Neuronal stem cell (in vitro differentiated cells): ENCODE data around the gene ANP32B.

Experiments
- DNase-seq: peaks from one replicate; pipeline ENCODE4 v3.0.0-alpha.2; 2013; ENCODE audit warnings: low spot score
- H2AFZ ChIP-seq: one replicate; pipeline ENCODE4 v1.6.1; 2013; ENCODE audit warnings: mild to moderate bottlenecking, low read length, inconsistent platforms
- H2AK5ac ChIP-seq: 2 replicates; pipeline ENCODE4 v1.6.1; 2013; ENCODE audit warnings: low read depth, mild to moderate bottlenecking, inconsistent platforms, low read length, moderate library complexity, mixed read lengths
- H2BK120ac ChIP-seq: 2 replicates; pipeline ENCODE4 v1.6.1; 2013; ENCODE audit warnings: low read depth, mild to moderate bottlenecking, inconsistent platforms, low read length, moderate library complexity, mixed read lengths
- H2BK12ac ChIP-seq: one replicate; pipeline ENCODE4 v1.6.1; 2013; ENCODE audit warnings: low read length, inconsistent platforms
- H2BK15ac ChIP-seq: 2 replicates; pipeline ENCODE4 v1.6.1; 2013; ENCODE audit warnings: mild to moderate bottlenecking, low read length, inconsistent platforms, mixed read lengths
- H2BK5ac ChIP-seq: one replicate; pipeline ENCODE4 v1.6.1; 2013; ENCODE audit warnings: inconsistent platforms, mild to moderate bottlenecking, low read length, moderate library complexity
- H3K14ac ChIP-seq: one replicate; pipeline ENCODE4 v1.6.1; 2013; ENCODE audit warnings: low read length, inconsistent platforms
- H3K18ac ChIP-seq: 2 replicates; pipeline ENCODE4 v1.6.1; 2013; ENCODE audit warnings: low read length, inconsistent platforms
- H3K23ac ChIP-seq: 2 replicates; pipeline ENCODE4 v1.6.1; 2013; ENCODE audit warnings: low read depth, mild to moderate bottlenecking, mixed read lengths, low read length, inconsistent platforms; ENCODE audit not compliant: poor library complexity
- H3K27ac ChIP-seq: replicated peaks from 3 replicates; pipeline ENCODE4 v1.5.1; 2013; ENCODE audit warnings: low read length, inconsistent platforms
- H3K27me3 ChIP-seq, 3 experiments: 2 replicates each; pipeline ENCODE4 v1.6.1; 2013; ENCODE audit warnings: low read length in 3 of 3, mild to moderate bottlenecking in 2 of 3, inconsistent platforms in 1 of 3, low read depth in 1 of 3, mixed read lengths in 1 of 3, moderate library complexity in 1 of 3; ENCODE audit not compliant: control insufficient read depth in 3 of 3, insufficient read depth in 3 of 3
- H3K36me3 ChIP-seq, 2 donors: replicated peaks in 1 of 2; 2 replicates each; pipeline ENCODE4 v1.6.1; 2013; ENCODE audit warnings: low read length in 2 of 2; ENCODE audit not compliant: control insufficient read depth in 2 of 2, insufficient read depth in 2 of 2
- H3K4ac ChIP-seq: 2 replicates; pipeline ENCODE4 v1.6.1; 2013; ENCODE audit warnings: inconsistent platforms, mild to moderate bottlenecking, low read length, moderate library complexity
- H3K4me1 ChIP-seq, 2 donors: 1 replicate in 1 of 2; 2 replicates in 1 of 2; pipeline ENCODE4 v1.6.1; 2013; ENCODE audit warnings: low read length in 2 of 2, low read depth in 1 of 2; ENCODE audit not compliant: control insufficient read depth in 2 of 2, insufficient read depth in 1 of 2
- H3K4me2 ChIP-seq: one replicate; pipeline ENCODE4 v1.6.1; 2013; ENCODE audit warnings: mild to moderate bottlenecking, low read length, inconsistent platforms; ENCODE audit not compliant: insufficient read depth, poor library complexity, severe bottlenecking
- H3K4me3 ChIP-seq, 2 donors: 2 replicates each; pipeline ENCODE4 v1.5.1; 2013; ENCODE audit warnings: low read length in 2 of 2, mild to moderate bottlenecking in 2 of 2, inconsistent platforms in 1 of 2, moderate library complexity in 1 of 2
- H3K79me1 ChIP-seq: one replicate; pipeline ENCODE4 v1.6.1; 2013; ENCODE audit warnings: low read depth, mild to moderate bottlenecking, inconsistent platforms, low read length, moderate library complexity
- H3K9ac ChIP-seq: one replicate; pipeline ENCODE4 v1.6.1; 2013; ENCODE audit warnings: mild to moderate bottlenecking, low read depth, low read length, inconsistent platforms; ENCODE audit not compliant: poor library complexity
- H3K9me3 ChIP-seq, 2 donors: replicated peaks in 1 of 2; 2 replicates each; pipeline versions ENCODE3 to v1.6.1; 2013; ENCODE audit warnings: low read length in 2 of 2, mild to moderate bottlenecking in 2 of 2, inconsistent platforms in 1 of 2, low read depth in 1 of 2, mixed read lengths in 1 of 2, moderate library complexity in 1 of 2; ENCODE audit not compliant: control insufficient read depth in 2 of 2, insufficient read depth in 1 of 2
- H4K8ac ChIP-seq: one replicate; pipeline ENCODE4 v1.6.1; 2013; ENCODE audit warnings: low read depth, mild to moderate bottlenecking, inconsistent platforms, low read length, moderate library complexity
- H4K91ac ChIP-seq: one replicate; pipeline ENCODE4 v1.6.1; 2013; ENCODE audit warnings: low read length, low read depth, mild to moderate bottlenecking, inconsistent platforms; ENCODE audit not compliant: poor library complexity
- WGBS, 2 donors: extraction: QIAGEN DNeasy Blood & Tissue Kit; methylation state at CpG; one replicate each; pipeline ENCODE4 v1.1.7; 2013; ENCODE audit warnings: missing lambda C conversion rate in 2 of 2, mixed read lengths in 1 of 2; ENCODE audit not compliant: insufficient read length in 2 of 2, insufficient replicate concordance in 1 of 2; ENCODE audit errors: extremely low coverage in 2 of 2; 5-methylcytosine and 5-hydroxymethylcytosine counted together

The ANP32B gene

DNA sequence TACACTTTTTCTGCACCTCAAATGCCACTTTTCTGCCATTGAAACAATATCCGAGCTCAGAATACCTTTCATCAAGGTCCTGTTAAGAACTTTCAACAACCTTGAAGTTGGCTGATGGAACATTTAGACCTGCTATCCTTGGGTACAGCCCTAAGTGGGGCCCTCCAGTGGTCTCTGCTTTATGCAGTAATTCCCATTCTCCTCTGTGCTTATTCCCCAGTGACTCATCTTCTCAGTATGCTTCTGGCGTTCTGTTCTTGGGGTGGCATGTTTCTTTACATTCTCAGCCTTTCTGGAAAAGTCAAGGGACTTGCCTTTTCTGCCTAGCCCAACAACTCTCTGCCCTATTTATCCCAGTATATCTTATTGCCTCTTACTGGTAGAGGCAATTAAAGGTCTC is 7.1 kb downstream of the ANP32B start:
- Histone ChIP-seq H2BK12ac (no peak overlapping the region), H3K4me2 (no peak overlapping the region), H3K27ac (no peak overlapping the region), H3K14ac (no peak overlapping the region), H3K23ac (no peak overlapping the region), H2AFZ (no peak overlapping the region), H3K4me3 (no peak overlapping the region), H3K36me3 (peaks cover 2 to 51% of the 10 kb centered on the region in 2 donors), H3K4ac (no peak overlapping the region), H4K8ac (no peak overlapping the region), H3K9ac (no peak overlapping the region), H3K18ac (no peak overlapping the region), H4K91ac (no peak overlapping the region), H3K9me3 (peaks cover 0 to 3% of the 10 kb centered on the region in 2 donors), H3K27me3 (peaks cover 0 to 1% (median 0%) of the 10 kb centered on the region in 3 experiments), H2AK5ac (no peak overlapping the region), H2BK120ac (no peak overlapping the region), H3K4me1 (no peaks in the 10 kb centered on the region), H2BK5ac (no peak overlapping the region), H2BK15ac (no peak overlapping the region), H3K79me1 (peaks cover 2% of the 10 kb centered on the region)
- DNase-seq: no peak
- no CpG with 5 or more reads among the region's 2 CpGs for WGBS, 2 donors

DNA sequence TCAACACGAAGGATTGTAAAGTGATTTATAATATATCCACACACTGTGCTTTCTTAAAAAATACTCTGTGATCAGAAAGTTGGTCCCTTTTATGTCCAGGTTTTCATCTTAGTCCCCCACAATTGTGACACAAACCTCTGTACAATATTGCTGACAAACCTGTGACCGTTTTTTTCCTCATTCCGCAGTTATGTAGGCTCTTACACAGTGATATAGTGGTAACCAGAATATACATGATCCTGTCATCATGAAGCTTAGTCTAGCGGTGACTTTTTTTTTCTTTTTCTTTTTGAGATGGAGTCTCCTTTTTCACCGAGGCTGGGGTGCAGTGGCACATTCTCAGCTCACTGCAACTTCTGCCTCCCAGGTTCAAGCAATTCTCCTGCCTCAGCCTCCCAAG is 8.7 kb downstream of the ANP32B start:
- Histone ChIP-seq H4K91ac (no peak overlapping the region), H4K8ac (no peak overlapping the region), H3K36me3 (peaks cover 2 to 55% of the 10 kb centered on the region in 2 donors), H2BK12ac (no peak overlapping the region), H3K9me3 (no peaks in the 10 kb centered on the region), H3K4ac (no peak overlapping the region), H2BK5ac (no peak overlapping the region), H3K79me1 (no peaks in the 10 kb centered on the region), H2BK120ac (no peak overlapping the region), H2AK5ac (no peak overlapping the region), H3K27me3 (no peaks in the 10 kb centered on the region), H2AFZ (no peak overlapping the region), H3K27ac (no peak overlapping the region), H3K4me1 (no peaks in the 10 kb centered on the region), H2BK15ac (no peak overlapping the region), H3K9ac (no peak overlapping the region), H3K4me2 (no peak overlapping the region), H3K18ac (no peak overlapping the region), H3K14ac (no peak overlapping the region), H3K23ac (no peak overlapping the region), H3K4me3 (no peak overlapping the region)
- no CpG with 5 or more reads among the region's 5 CpGs for WGBS, 2 donors
- no peak for DNase-seq

DNA sequence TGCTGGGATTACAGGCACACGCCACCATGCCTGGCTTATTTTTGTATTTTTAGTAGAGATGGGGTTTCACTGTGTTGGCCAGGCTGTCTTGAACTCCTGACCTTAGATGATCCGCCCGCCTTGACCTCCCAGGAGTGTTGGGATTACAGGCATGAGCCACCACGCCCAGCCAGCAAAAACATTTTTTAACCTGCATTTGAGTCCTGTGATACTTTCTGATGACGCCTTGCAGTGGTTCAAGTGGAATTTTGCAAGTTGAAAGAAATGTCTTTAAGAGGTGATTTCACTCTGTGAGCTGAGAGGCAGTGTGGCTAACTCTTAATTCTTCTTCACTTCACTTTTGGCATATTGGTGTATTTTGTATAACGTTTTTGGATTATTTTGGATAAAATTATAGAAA is 9.1 kb downstream of the ANP32B start:
- H3K23ac ChIP-seq: no peak overlapping the region
- no peak overlapping the region for H3K4me2 ChIP-seq
- H2AFZ ChIP-seq: no peak overlapping the region
- no peak for DNase-seq
- no peak overlapping the region for H4K91ac ChIP-seq
- no CpG with 5 or more reads among the region's 6 CpGs for WGBS, 2 donors
- H3K9me3 ChIP-seq: no peaks in the 10 kb centered on the region
- no peak overlapping the region for H3K18ac ChIP-seq
- H4K8ac ChIP-seq: no peak overlapping the region
- H2BK120ac ChIP-seq: no peak overlapping the region
- H3K4me3 ChIP-seq: no peak overlapping the region
- H2BK15ac ChIP-seq: no peak overlapping the region
- peaks cover 2 to 59% of the 10 kb centered on the region in 2 donors for H3K36me3 ChIP-seq
- no peaks in the 10 kb centered on the region for H3K79me1 ChIP-seq
- no peaks in the 10 kb centered on the region for H3K4me1 ChIP-seq
- no peak overlapping the region for H2BK12ac ChIP-seq
- H2BK5ac ChIP-seq: no peak overlapping the region
- no peaks in the 10 kb centered on the region for H3K27me3 ChIP-seq
- H3K14ac ChIP-seq: no peak overlapping the region
- no peak overlapping the region for H3K9ac ChIP-seq
- no peak overlapping the region for H3K27ac ChIP-seq
- H2AK5ac ChIP-seq: no peak overlapping the region
- H3K4ac ChIP-seq: no peak overlapping the region

DNA sequence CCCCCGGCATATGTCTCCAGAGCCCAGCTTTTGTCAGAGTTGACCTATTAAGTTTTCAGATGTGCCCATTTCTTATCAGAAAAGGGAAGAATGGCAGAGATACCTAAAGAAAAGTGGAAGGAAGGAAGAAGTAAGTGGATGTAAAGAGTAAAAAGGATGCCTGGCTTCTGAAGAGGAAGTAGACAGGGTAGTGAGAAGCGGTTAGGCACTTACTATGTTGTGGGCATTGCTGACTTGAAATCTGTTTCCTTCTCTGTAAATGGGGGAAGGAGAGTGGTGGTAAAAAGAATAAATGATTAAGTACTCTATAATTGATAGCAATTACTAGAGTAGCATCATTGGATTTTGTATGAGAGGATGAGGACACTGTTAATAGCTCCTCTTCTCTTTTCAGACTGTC is 9.9 kb downstream of the ANP32B start:
- no peak overlapping the region for H2BK12ac ChIP-seq
- H3K27me3 ChIP-seq: no peaks in the 10 kb centered on the region
- WGBS, 2 donors: no CpG with 5 or more reads among the region's 2 CpGs

More for the DNA sequence above, 9.9 kb downstream of the ANP32B start:
- H3K36me3 ChIP-seq: peaks cover 2 to 66% of the 10 kb centered on the region in 2 donors
- H3K9ac ChIP-seq: no peak overlapping the region
- H2BK120ac ChIP-seq: no peak overlapping the region
- H4K8ac ChIP-seq: no peak overlapping the region
- no peak overlapping the region for H4K91ac ChIP-seq
- no peak overlapping the region for H3K4me3 ChIP-seq
- H3K27ac ChIP-seq: no peak overlapping the region
- no peaks in the 10 kb centered on the region for H3K4me1 ChIP-seq
- H2AFZ ChIP-seq: no peak overlapping the region
- H3K4me2 ChIP-seq: no peak overlapping the region
- H3K4ac ChIP-seq: no peak overlapping the region
- H2AK5ac ChIP-seq: no peak overlapping the region
- H3K9me3 ChIP-seq: no peaks in the 10 kb centered on the region
- no peaks in the 10 kb centered on the region for H3K79me1 ChIP-seq
- DNase-seq: no peak
- H3K18ac ChIP-seq: no peak overlapping the region
- H2BK15ac ChIP-seq: no peak overlapping the region
- H3K14ac ChIP-seq: no peak overlapping the region
- H3K23ac ChIP-seq: no peak overlapping the region
- no peak overlapping the region for H2BK5ac ChIP-seq
